ENCODE data around the gene DUSP9. TPM values are rescaled to one million over a fixed set of nuclear protein-coding genes. Genes with fewer than 3 reads are reported as not detected.

The DUSP9 gene
- total RNA-seq, 1 experiment from 2014 or later: 2.4 TPM

DNA sequence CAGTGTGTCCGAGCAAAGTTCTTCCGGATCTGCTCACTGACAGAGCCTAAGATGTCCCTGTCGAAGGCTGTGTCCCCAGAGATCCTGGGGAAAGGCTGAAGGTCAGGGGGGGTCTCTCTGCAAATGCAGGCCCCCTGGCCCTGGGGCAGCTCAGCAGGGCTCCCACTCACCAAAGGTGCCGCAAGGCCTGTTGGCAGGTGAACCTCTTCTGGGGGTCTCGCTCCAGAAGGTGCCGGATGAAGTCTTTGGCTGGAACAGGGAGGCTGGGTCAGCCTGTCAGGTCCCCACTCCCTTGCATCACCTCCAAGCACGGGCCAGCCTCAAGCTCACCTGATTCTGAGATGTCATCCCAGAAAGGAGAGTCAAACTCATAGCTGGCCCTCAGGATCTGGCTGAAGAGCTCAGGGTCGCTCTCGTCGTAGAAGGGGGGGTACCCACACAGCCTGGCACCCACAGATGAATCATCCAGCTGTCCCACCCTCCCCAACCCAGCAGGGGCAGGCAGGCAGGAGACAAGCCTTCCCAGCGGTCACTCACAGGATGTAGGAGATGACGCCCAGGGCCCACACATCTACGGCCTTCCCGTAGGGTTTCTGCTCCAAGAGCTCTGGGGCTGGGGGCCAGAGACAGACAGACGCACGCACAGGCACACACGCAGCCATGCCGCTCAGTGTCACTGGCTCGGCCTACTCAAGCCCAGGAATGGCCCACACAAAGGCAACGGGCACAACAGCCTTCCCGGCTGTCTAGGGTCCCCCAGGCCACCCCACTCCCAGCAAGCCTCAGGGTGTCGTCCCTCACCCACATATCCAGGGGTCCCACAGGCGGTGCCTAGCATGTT is 24.0 kb downstream of the DUSP9 start:
- no peak overlapping the region for H3K4ac ChIP-seq (ENCODE audit: low read depth, low read length)
- no peak overlapping the region for H2BK20ac ChIP-seq (ENCODE audit: low read depth, low read length, poor library complexity, severe bottlenecking)
- no peaks in the 10 kb centered on the region for H3K23me2 ChIP-seq (ENCODE audit: insufficient read length, low read depth, low read length, poor library complexity, severe bottlenecking)
- no peak overlapping the region for H4K91ac ChIP-seq (ENCODE audit: insufficient read length, low read depth, low read length)
- H4K5ac ChIP-seq (ENCODE audit: insufficient read length, low read depth, low read length): no peak overlapping the region
- H3K4me1 ChIP-seq (ENCODE audit: insufficient read depth, low read length): no peaks in the 10 kb centered on the region
- H4K8ac ChIP-seq (replicated peaks; ENCODE audit: insufficient read length, low read depth, low read length): no peak overlapping the region
- Mint-ChIP-seq H3K36me3 (ENCODE audit: insufficient read depth in 1 of 3, low read depth in 3 of 3) (peaks cover 2 to 17% (median 10%) of the 10 kb centered on the region in 3 experiments; a peak in 6 of 7 replicates), H3K27me3 (ENCODE audit: low read depth) (peaks cover 36% of the 10 kb centered on the region), H3K27ac (no peak overlapping the region), H3K4me1 (peaks cover 14 to 28% of the 10 kb centered on the region in 2 experiments), H3K4me3 (no peak overlapping the region; a peak in 1 of 5 replicates), H3K9me3 (peaks cover 64 to 78% of the 10 kb centered on the region in 2 experiments)
- no peak overlapping the region for H3K14ac ChIP-seq (ENCODE audit: insufficient read depth, low read length)
- TF ChIP-seq, protein P1, sequence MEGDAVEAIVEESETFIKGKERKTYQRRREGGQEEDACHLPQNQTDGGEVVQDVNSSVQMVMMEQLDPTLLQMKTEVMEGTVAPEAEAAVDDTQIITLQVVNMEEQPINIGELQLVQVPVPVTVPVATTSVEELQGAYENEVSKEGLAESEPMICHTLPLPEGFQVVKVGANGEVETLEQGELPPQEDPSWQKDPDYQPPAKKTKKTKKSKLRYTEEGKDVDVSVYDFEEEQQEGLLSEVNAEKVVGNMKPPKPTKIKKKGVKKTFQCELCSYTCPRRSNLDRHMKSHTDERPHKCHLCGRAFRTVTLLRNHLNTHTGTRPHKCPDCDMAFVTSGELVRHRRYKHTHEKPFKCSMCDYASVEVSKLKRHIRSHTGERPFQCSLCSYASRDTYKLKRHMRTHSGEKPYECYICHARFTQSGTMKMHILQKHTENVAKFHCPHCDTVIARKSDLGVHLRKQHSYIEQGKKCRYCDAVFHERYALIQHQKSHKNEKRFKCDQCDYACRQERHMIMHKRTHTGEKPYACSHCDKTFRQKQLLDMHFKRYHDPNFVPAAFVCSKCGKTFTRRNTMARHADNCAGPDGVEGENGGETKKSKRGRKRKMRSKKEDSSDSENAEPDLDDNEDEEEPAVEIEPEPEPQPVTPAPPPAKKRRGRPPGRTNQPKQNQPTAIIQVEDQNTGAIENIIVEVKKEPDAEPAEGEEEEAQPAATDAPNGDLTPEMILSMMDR (conservative IDR thresholded peaks at IDR 0.05): no peak
- peaks cover 7% of the 10 kb centered on the region for H3K9me3 ChIP-seq (ENCODE audit: control insufficient read depth, low read depth, low read length)
- H3K9ac ChIP-seq (ENCODE audit: extremely low read depth, insufficient read length, low read length): no peak overlapping the region
- no peak for DNase-seq
- no peaks in the 10 kb centered on the region for H3K79me2 ChIP-seq (ENCODE audit: insufficient read depth, low read length)
- no peaks in the 10 kb centered on the region for H4K20me1 ChIP-seq (ENCODE audit: control insufficient read depth, insufficient read depth, insufficient read length)
- H3T11ph ChIP-seq (ENCODE audit: low read length): no peak overlapping the region
- H3K79me1 ChIP-seq (ENCODE audit: insufficient read depth, low read depth, low read length, poor library complexity, severe bottlenecking): no peaks in the 10 kb centered on the region
- H2AFZ ChIP-seq (ENCODE audit: low read length): no peak overlapping the region
- no CpG with 5 or more reads among the region's 23 CpGs for WGBS (ENCODE audit: extremely low coverage, insufficient read length, low lambda C conversion rate)
- H3K27ac ChIP-seq (ENCODE audit: insufficient read length, low read depth, low read length): no peak overlapping the region
- H2BK12ac ChIP-seq (ENCODE audit: insufficient read length, low read depth, low read length): no peak overlapping the region
- no peak overlapping the region for H2BK120ac ChIP-seq (ENCODE audit: low read depth, low read length, poor library complexity, severe bottlenecking)
- H3K56ac ChIP-seq (ENCODE audit: insufficient read length, low read depth, low read length): no peak overlapping the region
- H3K23ac ChIP-seq (ENCODE audit: insufficient read length, low read depth, low read length): no peak overlapping the region
- H2BK15ac ChIP-seq (ENCODE audit: low read depth, low read length): no peak overlapping the region
- no peak overlapping the region for H3K4me2 ChIP-seq (ENCODE audit: insufficient read depth, insufficient read length, low read length)
- no peaks in the 10 kb centered on the region; the same call in 1 of the 2 replicates for H3K27me3 ChIP-seq (ENCODE audit: insufficient read depth, low read length)
- H2AK5ac ChIP-seq (ENCODE audit: insufficient read length, low read length): no peak overlapping the region
- no peak overlapping the region for H3K18ac ChIP-seq (ENCODE audit: insufficient read length, low read depth, low read length)
- H2BK5ac ChIP-seq (ENCODE audit: insufficient read length, low read length): no peak overlapping the region
